Neural cell (in vitro differentiated cells): ENCODE measurements around the gene SLC44A1. TPM values are rescaled to one million over a fixed set of nuclear protein-coding genes. Genes with fewer than 3 reads are reported as not detected.

Experiments used
- H2AFZ ChIP-seq: fragments of 200-600, 300-800 bp; sonication (generic), shearing (Covaris generic); 2 replicates; pipeline ENCODE4 v1.6.0; 2014; ENCODE audit warnings: low read depth, mild to moderate bottlenecking, antibody characterized with exemption, low read length, moderate library complexity
- H3F3A ChIP-seq: fragments of 200-600 bp; shearing (Covaris generic); 2 replicates; pipeline ENCODE4 v1.6.1; 2016; ENCODE audit warnings: mild to moderate bottlenecking, moderate library complexity, mixed read lengths, antibody characterized with exemption, low read length; ENCODE audit not compliant: insufficient read depth, poor library complexity, severe bottlenecking
- H3K27ac ChIP-seq: fragments of 200-600, 300-800 bp; sonication (generic), shearing (Covaris generic); 2 replicates; pipeline ENCODE4 v1.5.1; 2014; ENCODE audit warnings: mild to moderate bottlenecking, low read length, moderate library complexity
- H3K27me3 ChIP-seq: fragments of 300-800, 200-600 bp; sonication (generic), shearing (Covaris generic); 2 replicates; pipeline ENCODE4 v1.6.0; 2014; ENCODE audit warnings: mild to moderate bottlenecking, low read depth, low read length, moderate library complexity; ENCODE audit not compliant: insufficient read depth
- H3K36me3 ChIP-seq: fragments of 300-800, 200-600 bp; sonication (generic), shearing (Covaris generic); 2 replicates; pipeline ENCODE4 v1.5.1; 2014; ENCODE audit warnings: mild to moderate bottlenecking, antibody characterized with exemption, low read length, moderate library complexity; ENCODE audit not compliant: insufficient read depth
- H3K4me2 ChIP-seq: fragments of 300-800, 200-600 bp; sonication (generic), shearing (Covaris generic); 2 replicates; pipeline ENCODE4 v1.6.0; 2014; ENCODE audit warnings: mild to moderate bottlenecking, low read length
- H3K4me3 ChIP-seq: fragments of 300-800, 200-600 bp; sonication (generic), shearing (Covaris generic); 2 replicates; pipeline ENCODE4 v1.5.1; 2014; ENCODE audit warnings: mild to moderate bottlenecking, low read length, moderate library complexity
- H3K79me2 ChIP-seq: fragments of 200-600 bp; shearing (Covaris generic); replicated peaks from 2 replicates; pipeline ENCODE4 v1.6.0; 2014; ENCODE audit warnings: mild to moderate bottlenecking, low read length, moderate library complexity; ENCODE audit not compliant: insufficient read depth
- H3K9ac ChIP-seq: fragments of 300-800, 200-600 bp; sonication (generic), shearing (Covaris generic); 2 replicates; pipeline ENCODE4 v1.6.1; 2016; ENCODE audit warnings: mild to moderate bottlenecking, low read length, mixed read lengths
- H3K9me2 ChIP-seq: fragments of 200-600 bp; shearing (Covaris generic); 2 replicates; pipeline ENCODE4 v1.6.1; 2016; ENCODE audit warnings: mild to moderate bottlenecking, low read length, mixed read lengths; ENCODE audit not compliant: insufficient read depth
- H3K9me3 ChIP-seq: fragments of 200-600, 300-800 bp; sonication (generic), shearing (Covaris generic); 2 replicates; pipeline ENCODE4 v1.6.1; 2016; ENCODE audit warnings: mild to moderate bottlenecking, mixed run types, low read length, moderate library complexity, mixed read lengths
- H4K20me1 ChIP-seq: fragments of 200-600 bp; shearing (Covaris generic); 2 replicates; pipeline ENCODE4 v1.6.1; 2016; ENCODE audit warnings: mild to moderate bottlenecking, mixed run types; ENCODE audit not compliant: insufficient read depth
- CTCF ChIP-seq: fragments of 450-650 bp; IDR thresholded peaks from 2 replicates; pipeline ENCODE4 v1.5.1; 2014; ENCODE audit warnings: antibody characterized with exemption, mild to moderate bottlenecking, moderate library complexity; ENCODE audit not compliant: poor library complexity, severe bottlenecking
- EP300 ChIP-seq: fragments of 450-650 bp; conservative IDR thresholded peaks from 2 replicates; pipeline ENCODE4 v1.6.1; 2014; ENCODE audit warnings: antibody characterized with exemption, mild to moderate bottlenecking, moderate library complexity; ENCODE audit not compliant: poor library complexity, severe bottlenecking
- EZH2 ChIP-seq: fragments of 200-600, 300-800 bp; shearing (Covaris generic), sonication (generic); IDR thresholded peaks from 2 replicates; pipeline ENCODE4 v1.6.1; 2014; ENCODE audit warnings: antibody characterized with exemption, low read length, borderline replicate concordance, mild to moderate bottlenecking; ENCODE audit not compliant: insufficient read depth, poor library complexity, severe bottlenecking
- MXI1 ChIP-seq: fragments of 450-650 bp; conservative IDR thresholded peaks from 2 replicates; pipeline ENCODE4 v1.6.1; 2014; ENCODE audit warnings: antibody characterized with exemption, mild to moderate bottlenecking; ENCODE audit not compliant: poor library complexity, severe bottlenecking
- POLR2AphosphoS5 ChIP-seq: IDR thresholded peaks from 2 replicates; pipeline ENCODE4 v1.6.1; 2012
- RAD21 ChIP-seq: fragments of 450-650 bp; conservative IDR thresholded peaks from 2 replicates; pipeline ENCODE4 v1.6.1; 2014; ENCODE audit warnings: antibody characterized with exemption, mild to moderate bottlenecking, moderate library complexity
- SMC3 ChIP-seq: fragments of 450-650 bp; conservative IDR thresholded peaks from 2 replicates; pipeline ENCODE4 v1.6.1; 2014; ENCODE audit warnings: antibody characterized with exemption, mild to moderate bottlenecking, moderate library complexity; ENCODE audit not compliant: poor library complexity
- TAF1 ChIP-seq: IDR thresholded peaks from 2 replicates; pipeline ENCODE4 v1.6.1; 2012; ENCODE audit warnings: low read depth
- polyA plus RNA-seq: library from polyadenylated mRNA; depleted of rRNA; stranded (reverse); fragments of >200 nt; gene quantifications from 2 replicates; pipeline ENCODE4 v1.2.3, GENCODE V29; 2014
- TF ChIP-seq, protein P1 (sequence below): IDR thresholded peaks from 2 replicates; pipeline ENCODE4 v1.6.1; 2012; ENCODE audit warnings: borderline replicate concordance

The SLC44A1 gene
- polyA plus RNA-seq, 1 donor from 2014 or later = 3.9 TPM

GRCh38 chr9:105329719-105330062 lies 85.2 kb downstream of the SLC44A1 start:
- Histone ChIP-seq H3K4me3 (no peak overlapping the region), H3K9me3 (no peaks in the 10 kb centered on the region), H3K79me2 (no peaks in the 10 kb centered on the region), H3K9ac (no peak overlapping the region), H3K27ac (no peak overlapping the region), H2AFZ (no peak overlapping the region), H4K20me1 (no peaks in the 10 kb centered on the region), H3K27me3 (no peaks in the 10 kb centered on the region), H3F3A (no peaks in the 10 kb centered on the region), H3K36me3 (no peaks in the 10 kb centered on the region), H3K9me2 (no peaks in the 10 kb centered on the region), H3K4me2 (no peak overlapping the region)
- TF ChIP-seq RAD21 (no peak), EZH2 (no peak), CTCF (no peak), EP300 (no peak), MXI1 (no peak), SMC3 (no peak), POLR2AphosphoS5 (no peak), TAF1 (no peak)
- TF ChIP-seq, protein P1, sequence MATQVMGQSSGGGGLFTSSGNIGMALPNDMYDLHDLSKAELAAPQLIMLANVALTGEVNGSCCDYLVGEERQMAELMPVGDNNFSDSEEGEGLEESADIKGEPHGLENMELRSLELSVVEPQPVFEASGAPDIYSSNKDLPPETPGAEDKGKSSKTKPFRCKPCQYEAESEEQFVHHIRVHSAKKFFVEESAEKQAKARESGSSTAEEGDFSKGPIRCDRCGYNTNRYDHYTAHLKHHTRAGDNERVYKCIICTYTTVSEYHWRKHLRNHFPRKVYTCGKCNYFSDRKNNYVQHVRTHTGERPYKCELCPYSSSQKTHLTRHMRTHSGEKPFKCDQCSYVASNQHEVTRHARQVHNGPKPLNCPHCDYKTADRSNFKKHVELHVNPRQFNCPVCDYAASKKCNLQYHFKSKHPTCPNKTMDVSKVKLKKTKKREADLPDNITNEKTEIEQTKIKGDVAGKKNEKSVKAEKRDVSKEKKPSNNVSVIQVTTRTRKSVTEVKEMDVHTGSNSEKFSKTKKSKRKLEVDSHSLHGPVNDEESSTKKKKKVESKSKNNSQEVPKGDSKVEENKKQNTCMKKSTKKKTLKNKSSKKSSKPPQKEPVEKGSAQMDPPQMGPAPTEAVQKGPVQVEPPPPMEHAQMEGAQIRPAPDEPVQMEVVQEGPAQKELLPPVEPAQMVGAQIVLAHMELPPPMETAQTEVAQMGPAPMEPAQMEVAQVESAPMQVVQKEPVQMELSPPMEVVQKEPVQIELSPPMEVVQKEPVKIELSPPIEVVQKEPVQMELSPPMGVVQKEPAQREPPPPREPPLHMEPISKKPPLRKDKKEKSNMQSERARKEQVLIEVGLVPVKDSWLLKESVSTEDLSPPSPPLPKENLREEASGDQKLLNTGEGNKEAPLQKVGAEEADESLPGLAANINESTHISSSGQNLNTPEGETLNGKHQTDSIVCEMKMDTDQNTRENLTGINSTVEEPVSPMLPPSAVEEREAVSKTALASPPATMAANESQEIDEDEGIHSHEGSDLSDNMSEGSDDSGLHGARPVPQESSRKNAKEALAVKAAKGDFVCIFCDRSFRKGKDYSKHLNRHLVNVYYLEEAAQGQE = no peak

DNA sequence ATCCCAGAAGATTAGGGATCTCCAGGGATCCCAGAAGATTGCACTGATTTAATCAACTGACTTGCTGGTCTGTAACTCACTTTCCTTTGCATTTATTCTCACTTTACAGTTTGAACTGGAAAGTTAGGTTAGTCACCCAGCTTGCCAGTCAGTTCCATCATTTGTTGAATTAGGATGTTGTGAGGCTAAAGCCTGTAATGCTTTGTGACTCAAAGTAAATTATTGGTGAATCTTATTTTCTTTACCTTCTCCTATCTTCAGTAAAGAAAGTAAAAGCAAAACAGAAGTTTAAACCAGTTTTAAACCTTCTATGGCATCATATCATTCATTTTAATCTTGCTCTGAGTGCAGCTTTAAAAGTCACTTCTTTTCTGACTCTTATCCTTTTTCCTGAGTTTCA lies 85.8 kb downstream of the SLC44A1 start:
- Histone ChIP-seq H3K4me2 (no peak overlapping the region), H3K79me2 (no peaks in the 10 kb centered on the region), H3K9me2 (no peaks in the 10 kb centered on the region), H3K27me3 (no peaks in the 10 kb centered on the region), H3K36me3 (no peaks in the 10 kb centered on the region), H4K20me1 (no peaks in the 10 kb centered on the region), H3K27ac (no peak overlapping the region), H3K9ac (no peak overlapping the region), H3K4me3 (no peak overlapping the region), H2AFZ (no peak overlapping the region), H3F3A (no peaks in the 10 kb centered on the region), H3K9me3 (no peaks in the 10 kb centered on the region)
- TF ChIP-seq MXI1 (no peak), CTCF (no peak), TAF1 (no peak), EP300 (no peak), RAD21 (no peak)
- TF ChIP-seq, protein P1 = no peak
